ENCODE data around the gene CPT1B.

GRCh38 chr22:50523458-50523805, 54.8 kb downstream of the CPT1B start:
- TF ChIP-seq CTCF (conservative IDR thresholded peaks at IDR 0.05; ENCODE audit: low read depth, low read length): no peak
- TF ChIP-seq EZH2 (IDR thresholded peaks at IDR 0.05; ENCODE audit: borderline replicate concordance, low read depth, low read length, poor library complexity, severe bottlenecking): no peak
